HFFc6 (cell line): Measurements from ENCODE around the gene XXYLT1. TPM values are rescaled to one million over a fixed set of nuclear protein-coding genes. Genes with fewer than 3 reads are reported as not detected.

Experiments
- DNase-seq: peaks from one replicate; pipeline ENCODE4 v3.0.0-alpha.2; 2018
- H3K27ac Mint-ChIP-seq: 2 replicates; pipeline ENCODE4 v1.8.0; 2020; ENCODE audit warnings: mild to moderate bottlenecking, mixed read lengths
- H3K27me3 Mint-ChIP-seq: 2 replicates; pipeline ENCODE4 v1.8.0; 2021; ENCODE audit warnings: mild to moderate bottlenecking, moderate library complexity, mixed read lengths; ENCODE audit not compliant: insufficient read depth
- H3K36me3 Mint-ChIP-seq: 2 replicates; pipeline ENCODE4 v1.8.0; 2021; ENCODE audit warnings: low read depth, mixed read lengths
- H3K4me1 Mint-ChIP-seq: 2 replicates; pipeline ENCODE4 v1.8.0; 2020; ENCODE audit warnings: low read depth, mixed read lengths
- H3K4me3 Mint-ChIP-seq: 2 replicates; pipeline ENCODE4 v1.8.0; 2020; ENCODE audit warnings: mild to moderate bottlenecking, moderate library complexity, mixed read lengths
- H3K9me3 Mint-ChIP-seq: 2 replicates; pipeline ENCODE4 v1.8.0; 2020; ENCODE audit warnings: mild to moderate bottlenecking, mixed read lengths
- total RNA-seq, 6 experiments: library from RNA; stranded (reverse); fragmentation: NEBNext Ultra II Directional; extraction: Animal tissue kit (Norgen Biotek cat#: 25700); gene quantifications; 2 replicates in 1 of 6; 3 replicates in 5 of 6; pipeline ENCODE4 v1.2.3, GENCODE V29; 2021
- TF ChIP-seq, protein P1 (sequence below): fragments of 200-600 bp; sonication (generic); IDR thresholded peaks from 2 replicates; pipeline ENCODE4 v1.5.0; 2021; ENCODE audit warnings: antibody characterized with exemption, mild to moderate bottlenecking

Gene XXYLT1
- total RNA-seq, 6 experiments from 2014 or later, result 16.9 to 24.2 (median 18.3) TPM

DNA sequence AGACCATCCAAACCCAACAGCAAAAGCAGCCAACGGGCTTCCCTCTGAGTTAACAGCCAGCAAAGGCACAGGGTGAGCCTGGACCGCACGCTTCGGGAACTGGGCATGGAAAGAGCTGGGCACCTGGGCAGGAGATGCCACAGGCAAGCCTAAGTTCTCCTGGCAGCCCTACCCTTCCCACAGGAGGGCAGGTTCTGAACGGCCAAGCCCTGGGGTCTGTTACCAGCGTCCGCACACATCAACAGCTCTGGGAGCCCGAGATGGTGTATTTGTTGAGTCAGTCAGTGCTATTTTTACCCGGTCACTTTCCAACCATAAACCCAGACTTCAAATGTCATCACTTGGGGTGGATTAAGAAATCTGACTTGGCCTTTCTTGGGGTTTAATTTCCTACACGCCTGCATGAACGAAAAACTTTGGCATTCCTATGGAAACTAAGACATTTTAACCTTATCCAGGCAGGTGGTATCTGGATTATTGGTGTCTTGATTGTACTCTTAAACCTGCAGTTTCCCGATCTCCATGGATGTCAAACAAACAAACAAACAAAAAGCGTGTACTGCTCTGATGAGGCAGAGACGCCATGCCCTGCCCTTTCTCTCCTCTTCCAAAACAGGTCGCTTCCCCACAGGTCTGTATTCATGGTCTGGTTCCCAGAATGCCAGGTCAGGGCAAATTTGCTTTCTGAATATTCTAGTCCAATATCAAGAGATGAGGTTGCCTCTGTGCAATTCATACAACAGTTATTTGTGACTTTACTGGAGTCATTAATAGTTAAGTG is 99.7 kb downstream of the XXYLT1 start:
- H3K36me3 Mint-ChIP-seq, result peaks cover 10% of the 10 kb centered on the region
- no peaks in the 10 kb centered on the region for H3K9me3 Mint-ChIP-seq
- no peak for DNase-seq
- no peak overlapping the region for H3K4me3 Mint-ChIP-seq
- H3K27ac Mint-ChIP-seq, result no peak overlapping the region
- H3K27me3 Mint-ChIP-seq, result no peaks in the 10 kb centered on the region; the same call in 1 of the 2 replicates
- H3K4me1 Mint-ChIP-seq, result no peaks in the 10 kb centered on the region; the same call in 1 of the 2 replicates
- TF ChIP-seq, protein P1, sequence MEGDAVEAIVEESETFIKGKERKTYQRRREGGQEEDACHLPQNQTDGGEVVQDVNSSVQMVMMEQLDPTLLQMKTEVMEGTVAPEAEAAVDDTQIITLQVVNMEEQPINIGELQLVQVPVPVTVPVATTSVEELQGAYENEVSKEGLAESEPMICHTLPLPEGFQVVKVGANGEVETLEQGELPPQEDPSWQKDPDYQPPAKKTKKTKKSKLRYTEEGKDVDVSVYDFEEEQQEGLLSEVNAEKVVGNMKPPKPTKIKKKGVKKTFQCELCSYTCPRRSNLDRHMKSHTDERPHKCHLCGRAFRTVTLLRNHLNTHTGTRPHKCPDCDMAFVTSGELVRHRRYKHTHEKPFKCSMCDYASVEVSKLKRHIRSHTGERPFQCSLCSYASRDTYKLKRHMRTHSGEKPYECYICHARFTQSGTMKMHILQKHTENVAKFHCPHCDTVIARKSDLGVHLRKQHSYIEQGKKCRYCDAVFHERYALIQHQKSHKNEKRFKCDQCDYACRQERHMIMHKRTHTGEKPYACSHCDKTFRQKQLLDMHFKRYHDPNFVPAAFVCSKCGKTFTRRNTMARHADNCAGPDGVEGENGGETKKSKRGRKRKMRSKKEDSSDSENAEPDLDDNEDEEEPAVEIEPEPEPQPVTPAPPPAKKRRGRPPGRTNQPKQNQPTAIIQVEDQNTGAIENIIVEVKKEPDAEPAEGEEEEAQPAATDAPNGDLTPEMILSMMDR, result no peak

DNA sequence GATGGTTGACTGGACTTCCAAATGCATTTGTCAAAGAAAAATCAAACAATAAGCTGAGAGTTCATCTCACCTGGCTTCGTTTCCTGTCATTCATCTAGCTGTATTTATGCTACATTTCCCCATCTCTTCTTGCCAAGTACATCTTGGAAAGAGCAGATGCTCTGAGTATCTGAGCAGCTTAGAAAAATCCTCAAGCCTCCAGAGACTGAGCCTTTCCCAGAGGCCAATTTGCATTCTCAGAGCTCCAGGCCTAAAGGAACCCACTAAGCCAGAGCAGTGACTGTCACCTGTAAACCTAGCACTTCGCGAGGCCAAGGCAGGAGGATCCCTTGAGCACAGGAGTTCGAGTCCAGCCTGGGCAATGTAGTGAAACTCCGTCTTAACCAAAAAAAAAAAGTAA is 100.5 kb downstream of the XXYLT1 start:
- Mint-ChIP-seq H3K27ac (no peak overlapping the region), H3K4me3 (no peak overlapping the region), H3K36me3 (peaks cover 7% of the 10 kb centered on the region), H3K9me3 (no peaks in the 10 kb centered on the region), H3K27me3 (no peaks in the 10 kb centered on the region; the same call in 1 of the 2 replicates), H3K4me1 (no peaks in the 10 kb centered on the region; the same call in 1 of the 2 replicates)
- TF ChIP-seq, protein P1, result no peak
- DNase-seq, result no peak

DNA sequence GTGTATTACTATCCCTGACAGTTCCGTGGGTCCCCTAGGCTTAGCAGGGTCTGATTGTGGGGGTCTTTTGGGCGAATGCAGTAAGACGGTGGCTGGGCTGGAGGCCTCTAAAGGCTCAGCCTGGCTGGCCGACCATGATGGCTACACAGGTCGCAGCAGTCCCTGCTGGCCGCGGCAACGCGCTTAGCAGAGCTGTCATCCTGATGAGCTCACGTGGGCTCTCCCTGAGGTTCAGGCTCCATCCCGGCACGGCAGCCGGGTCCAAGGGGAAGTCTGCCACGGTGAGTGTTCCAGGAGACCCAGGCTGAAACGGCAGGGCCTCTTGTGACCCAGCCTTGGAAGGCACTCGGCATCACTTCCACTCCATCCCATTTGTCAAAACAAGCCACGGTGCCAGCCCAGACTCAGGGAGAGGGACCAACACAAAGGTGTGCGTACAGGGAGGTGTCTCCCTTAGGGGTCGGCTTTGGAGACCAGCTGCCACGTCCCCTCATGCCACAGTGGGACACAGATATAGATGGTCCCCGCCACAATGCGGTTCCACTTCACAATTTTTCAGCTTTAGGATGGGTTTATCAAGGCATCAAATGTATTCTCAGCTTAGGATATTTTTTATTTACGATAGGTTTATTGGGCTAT is 101.8 kb downstream of the XXYLT1 start:
- DNase-seq, result no peak
- no peak overlapping the region for H3K4me3 Mint-ChIP-seq
- TF ChIP-seq, protein P1, result no peak
- no peaks in the 10 kb centered on the region for H3K9me3 Mint-ChIP-seq
- H3K36me3 Mint-ChIP-seq, result no peaks in the 10 kb centered on the region
- no peaks in the 10 kb centered on the region; the same call in 1 of the 2 replicates for H3K27me3 Mint-ChIP-seq
- no peaks in the 10 kb centered on the region; the same call in 1 of the 2 replicates for H3K4me1 Mint-ChIP-seq
- H3K27ac Mint-ChIP-seq, result no peak overlapping the region

DNA sequence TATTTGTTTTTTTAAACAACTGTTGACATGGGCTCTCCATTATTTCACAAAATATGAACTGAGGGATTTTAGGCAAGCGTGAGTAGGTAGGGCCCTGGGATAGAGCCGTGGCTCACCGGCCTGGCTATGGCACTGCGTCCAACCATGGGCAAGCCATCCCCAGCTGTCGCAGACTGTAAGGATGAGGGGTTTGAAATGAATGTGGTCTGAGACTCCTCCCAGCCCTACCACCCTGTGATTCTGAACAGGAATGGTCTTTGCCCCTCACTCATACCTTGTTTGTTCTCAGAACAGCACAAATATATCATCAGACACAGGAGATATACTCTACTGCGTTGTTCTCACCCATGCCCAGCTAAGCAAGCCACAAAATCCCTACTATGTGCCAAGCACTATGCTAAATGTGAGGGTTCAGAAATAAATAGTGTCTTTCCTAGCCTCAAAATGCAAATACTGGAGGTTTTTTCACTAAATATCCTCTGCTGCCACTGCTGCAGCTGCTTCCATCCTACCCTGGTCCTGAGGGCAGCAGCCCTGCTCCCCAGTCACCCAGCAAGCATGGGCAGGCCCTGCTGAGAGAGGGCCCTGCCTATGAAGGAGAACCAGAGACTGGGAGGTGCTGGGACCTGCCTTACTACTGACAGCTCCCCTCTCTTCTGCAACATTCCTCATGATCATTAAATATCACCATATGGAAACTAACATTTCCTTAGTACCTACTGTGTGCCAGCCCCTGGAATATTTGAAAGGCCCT is 102.8 kb downstream of the XXYLT1 start:
- Mint-ChIP-seq H3K4me3 (no peak overlapping the region), H3K27ac (no peak overlapping the region)
- DNase-seq, result no peak

DNA sequence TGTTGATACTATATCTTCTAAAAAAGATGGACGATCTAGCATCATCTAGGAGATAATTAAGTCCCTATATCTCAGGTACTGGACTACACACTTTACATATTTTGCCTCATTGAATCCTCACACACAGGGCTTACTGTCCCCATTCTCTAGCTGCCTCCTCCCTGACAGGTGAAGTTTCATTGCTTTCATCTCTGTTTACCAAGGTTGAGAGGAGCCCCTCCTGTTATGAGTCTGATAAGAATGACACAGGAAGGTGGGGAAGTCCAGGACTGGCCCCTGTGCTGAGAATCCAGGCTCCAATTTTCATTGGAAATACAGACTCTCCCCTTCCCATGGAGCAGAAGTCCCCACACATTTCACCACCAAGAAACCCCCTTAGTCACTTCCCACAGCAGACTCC is 105.2 kb downstream of the XXYLT1 start:
- Mint-ChIP-seq H3K4me1 (peaks cover 6% of the 10 kb centered on the region), H3K36me3 (no peaks in the 10 kb centered on the region), H3K4me3 (no peak overlapping the region), H3K27ac (no peak overlapping the region), H3K27me3 (no peaks in the 10 kb centered on the region; the same call in 1 of the 2 replicates), H3K9me3 (no peaks in the 10 kb centered on the region)
- TF ChIP-seq, protein P1, result no peak
- no peak for DNase-seq

More for the DNA sequence above, 102.8 kb downstream of the XXYLT1 start:
- Mint-ChIP-seq H3K4me1 (no peaks in the 10 kb centered on the region; the same call in 1 of the 2 replicates), H3K9me3 (no peaks in the 10 kb centered on the region), H3K36me3 (no peaks in the 10 kb centered on the region), H3K27me3 (no peaks in the 10 kb centered on the region; the same call in 1 of the 2 replicates)
- TF ChIP-seq, protein P1, result no peak
